HEK293 (cell line): Measurements from ENCODE around the gene TTLL9.

Experiments used
- CTCF ChIA-PET: fragments of 350-600 bp; formaldehyde crosslinking; extraction: SDS; loops from one replicate; lab custom pipeline; 2021; ENCODE audit warnings: antibody characterized with exemption; lab: Yijun Ruan, JAX
- POLR2A ChIA-PET: fragments of 300-600 bp; formaldehyde crosslinking; extraction: SDS; loops from one replicate; lab custom pipeline; 2020; ENCODE audit warnings: antibody characterized with exemption, inconsistent platforms; lab: Yijun Ruan, JAX
- H3K27ac ChIP-seq: fragments of 200-500 bp; sonication (Bioruptor generic); 2 replicates; pipeline ENCODE4 v1.5.1; 2014; ENCODE audit warnings: low read depth, low read length, control low read depth, inconsistent platforms; ENCODE audit errors: extremely low read depth
- H3K36me3 ChIP-seq, 2 experiments: fragments of 200-500 bp in 1 of 2; sonication (Bioruptor generic) in 1 of 2; 1 replicate in 1 of 2; 2 replicates in 1 of 2; pipeline ENCODE4 v1.5.1; 2014 to 2017; ENCODE audit warnings: inconsistent platforms in 2 of 2, low read length in 2 of 2; ENCODE audit not compliant: control insufficient read depth in 2 of 2, insufficient read depth in 1 of 2
- H3K4me1 ChIP-seq: fragments of 200-500 bp; sonication (Bioruptor generic); 2 replicates; pipeline ENCODE4 v1.5.1; 2014; ENCODE audit warnings: mild to moderate bottlenecking, low read length, inconsistent platforms; ENCODE audit not compliant: control insufficient read depth, insufficient read depth
- H3K4me3 ChIP-seq: 2 replicates; pipeline ENCODE4 v1.5.1; 2011; ENCODE audit warnings: low read depth, mild to moderate bottlenecking, control low read depth, low read length, moderate library complexity
- H3K9me3 ChIP-seq: fragments of 200-500 bp; sonication (Bioruptor generic); 2 replicates; pipeline ENCODE4 v1.5.1; 2014; ENCODE audit warnings: low read depth, low read length, inconsistent platforms; ENCODE audit not compliant: control insufficient read depth, insufficient read depth
- EGR2 ChIP-seq: fragments of 450-650 bp; formaldehyde crosslinking; IDR thresholded peaks from 2 replicates; pipeline ENCODE4 v1.5.1; 2016; ENCODE audit warnings: low read depth, missing biosample characterization, missing genetic modification characterization
- GLIS1 ChIP-seq: fragments of 450-650 bp; formaldehyde crosslinking; IDR thresholded peaks from 2 replicates; pipeline ENCODE4 v1.5.1; 2016; ENCODE audit warnings: missing biosample characterization, missing genetic modification characterization
- GLIS2 ChIP-seq: fragments of 450-650 bp; formaldehyde crosslinking; IDR thresholded peaks from 2 replicates; pipeline ENCODE4 v1.5.1; 2016; ENCODE audit warnings: missing biosample characterization, missing genetic modification characterization
- HIC1 ChIP-seq: fragments of 450-650 bp; formaldehyde crosslinking; IDR thresholded peaks from 2 replicates; pipeline ENCODE4 v1.5.1; 2016; ENCODE audit warnings: missing biosample characterization, missing genetic modification characterization
- KLF1 ChIP-seq: fragments of 450-650 bp; formaldehyde crosslinking; IDR thresholded peaks from 2 replicates; pipeline ENCODE4 v1.5.1; 2016; ENCODE audit warnings: missing biosample characterization, missing genetic modification characterization
- TRIM28 ChIP-seq: IDR thresholded peaks from 2 replicates; pipeline ENCODE4 v1.6.1; 2011; ENCODE audit warnings: low read length, control low read depth, borderline replicate concordance
- ZBTB20 ChIP-seq: fragments of 450-650 bp; formaldehyde crosslinking; IDR thresholded peaks from 2 replicates; pipeline ENCODE4 v1.5.1; 2016; ENCODE audit warnings: missing biosample characterization, missing genetic modification characterization
- ZBTB26 ChIP-seq: fragments of 450-650 bp; formaldehyde crosslinking; optimal IDR thresholded peaks from 2 replicates; pipeline ENCODE3; 2016; ENCODE audit warnings: missing biosample characterization, mild to moderate bottlenecking, missing genetic modification characterization
- ZBTB8A ChIP-seq: fragments of 450-650 bp; formaldehyde crosslinking; IDR thresholded peaks from 2 replicates; pipeline ENCODE4 v1.5.1; 2016; ENCODE audit warnings: missing biosample characterization, missing genetic modification characterization
- ZFHX2 ChIP-seq: fragments of 450-650 bp; formaldehyde crosslinking; conservative IDR thresholded peaks from 2 replicates; pipeline ENCODE4 v1.5.1; 2016; ENCODE audit warnings: missing biosample characterization, missing genetic modification characterization
- ZIC2 ChIP-seq: fragments of 450-650 bp; formaldehyde crosslinking; IDR thresholded peaks from 2 replicates; pipeline ENCODE4 v1.5.1; 2016; ENCODE audit warnings: missing biosample characterization, missing genetic modification characterization
- ZNF146 ChIP-seq: fragments of 450-650 bp; formaldehyde crosslinking; IDR thresholded peaks from 2 replicates; pipeline ENCODE4 v1.5.1; 2016; ENCODE audit warnings: missing biosample characterization, missing genetic modification characterization
- ZNF24 ChIP-seq: fragments of 450-650 bp; formaldehyde crosslinking; IDR thresholded peaks from 2 replicates; pipeline ENCODE4 v1.5.1; 2016; ENCODE audit warnings: missing biosample characterization, missing genetic modification characterization
- ZNF26 ChIP-seq: fragments of 450-650 bp; formaldehyde crosslinking; IDR thresholded peaks from 2 replicates; pipeline ENCODE4 v1.5.1; 2016; ENCODE audit warnings: missing biosample characterization, missing genetic modification characterization
- ZNF302 ChIP-seq: fragments of 450-650 bp; formaldehyde crosslinking; IDR thresholded peaks from 2 replicates; pipeline ENCODE4 v1.5.1; 2016; ENCODE audit warnings: missing biosample characterization, missing genetic modification characterization, low read depth
- ZNF366 ChIP-seq: fragments of 450-650 bp; formaldehyde crosslinking; conservative IDR thresholded peaks from 2 replicates; pipeline ENCODE4 v1.5.1; 2016; ENCODE audit warnings: missing biosample characterization, missing genetic modification characterization
- ZNF600 ChIP-seq: fragments of 450-650 bp; formaldehyde crosslinking; IDR thresholded peaks from 2 replicates; pipeline ENCODE4 v1.5.1; 2016; ENCODE audit warnings: missing biosample characterization, missing genetic modification characterization
- ZNF624 ChIP-seq: fragments of 450-650 bp; formaldehyde crosslinking; IDR thresholded peaks from 2 replicates; pipeline ENCODE4 v1.5.1; 2017; ENCODE audit warnings: missing biosample characterization, missing genetic modification characterization
- ZNF658 ChIP-seq: fragments of 450-650 bp; formaldehyde crosslinking; IDR thresholded peaks from 2 replicates; pipeline ENCODE4; 2016; ENCODE audit warnings: missing biosample characterization, missing genetic modification characterization
- ZNF747 ChIP-seq: fragments of 450-650 bp; formaldehyde crosslinking; IDR thresholded peaks from 2 replicates; pipeline ENCODE4 v1.5.1; 2016; ENCODE audit warnings: missing biosample characterization, missing genetic modification characterization
- ZNF768 ChIP-seq: fragments of 450-650 bp; formaldehyde crosslinking; IDR thresholded peaks from 2 replicates; pipeline ENCODE4 v1.5.1; 2018; ENCODE audit warnings: missing biosample characterization, mild to moderate bottlenecking, missing genetic modification characterization
- ZNF777 ChIP-seq: fragments of 450-650 bp; formaldehyde crosslinking; IDR thresholded peaks from 2 replicates; pipeline ENCODE4 v1.5.1; 2017; ENCODE audit warnings: missing biosample characterization, missing genetic modification characterization, borderline replicate concordance
- TF ChIP-seq, protein P1 (sequence below): sonication (generic); formaldehyde crosslinking; IDR thresholded peaks from 2 replicates; pipeline ENCODE4 v1.8.1; 2022; ENCODE audit warnings: mild to moderate bottlenecking, moderate library complexity, missing genetic modification reagents

The TTLL9 gene

GRCh38 chr20:31839782-31840487 lies 30.5 kb upstream of the TTLL9 start:
- TF ChIP-seq ZBTB8A (tag by site-specific recombination) (no peak), ZNF768 (peak; percentile 90; the same call in 1 of the 2 replicates), ZBTB26 (tag by site-specific recombination) (no peak), ZNF146 (tag by site-specific recombination) (no peak)
- Histone ChIP-seq H3K4me1 (no peaks in the 10 kb centered on the region), H3K4me3 (no peak overlapping the region), H3K9me3 (no peaks in the 10 kb centered on the region), H3K36me3 (no peaks in the 10 kb centered on the region), H3K27ac (no peak overlapping the region)
- CTCF ChIA-PET = interaction anchor here (4.5 to 8.4 kb wide), 2 partner anchors 7 to 13 kb away, joined by 35 to 87 read pairs; partner anchors contain the start of gene FOXS1
- POLR2A ChIA-PET = interaction anchor here (2.2 kb wide), 1 partner anchor 40 kb away, joined by 8 read pairs; no protein-coding TSS in a partner anchor

DNA sequence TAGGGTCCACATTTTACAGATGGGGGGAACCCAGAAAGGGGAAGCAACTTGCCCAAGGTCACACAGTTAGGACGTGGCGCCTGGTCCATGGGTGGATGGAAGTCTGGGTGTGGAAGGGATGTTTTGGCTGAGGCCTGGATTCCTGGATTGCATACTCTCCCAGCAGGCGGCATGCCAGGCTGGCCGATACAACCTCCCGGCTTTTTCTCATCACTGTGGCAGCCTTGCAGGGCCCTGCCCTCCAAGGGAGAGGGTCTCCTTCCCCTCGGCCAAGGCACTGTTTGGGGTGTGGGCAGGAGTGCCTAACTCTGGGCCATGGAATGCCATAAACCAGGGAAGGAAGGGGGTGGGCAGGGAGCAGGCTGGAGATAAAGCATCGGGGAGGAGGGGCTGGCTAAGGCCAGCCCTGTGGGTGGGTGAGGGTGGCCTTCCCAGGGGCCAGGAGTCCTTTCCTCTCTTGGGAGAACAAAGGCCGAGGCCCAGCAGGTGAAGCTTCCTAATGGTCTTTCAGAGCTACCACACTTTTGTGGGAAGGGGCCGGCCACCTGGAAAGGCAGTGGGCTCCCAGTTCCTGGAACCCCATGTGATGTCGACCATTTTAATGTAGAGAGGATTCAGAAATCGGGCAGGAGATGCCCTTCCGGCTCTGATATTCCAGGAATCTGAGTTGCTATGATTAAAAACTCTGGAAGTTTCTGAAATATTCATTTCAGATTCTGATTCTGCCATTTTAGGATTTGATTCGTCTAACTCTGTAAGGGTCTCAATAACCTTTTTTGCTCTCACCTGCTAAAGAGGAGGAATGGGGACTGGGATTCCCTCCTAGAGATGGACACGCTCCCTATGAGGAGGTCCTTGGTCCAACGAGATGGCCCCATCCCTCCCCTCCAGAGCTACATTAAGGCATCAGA lies 29.3 kb upstream of the TTLL9 start:
- no peak overlapping the region for H3K4me3 ChIP-seq
- H3K4me1 ChIP-seq = no peaks in the 10 kb centered on the region
- no peak overlapping the region for H3K27ac ChIP-seq
- H3K9me3 ChIP-seq = no peaks in the 10 kb centered on the region
- no peaks in the 10 kb centered on the region for H3K36me3 ChIP-seq
- POLR2A ChIA-PET = no interaction called here
- peak; percentile 75 for TF ChIP-seq EGR2 (tag by site-specific recombination)
- no peak for TF ChIP-seq ZNF366 (tag by site-specific recombination)
- TF ChIP-seq ZFHX2 (tag by site-specific recombination) = peak; percentile 47
- no peak for TF ChIP-seq ZNF26 (tag by site-specific recombination)
- TF ChIP-seq, all 188 proteins: peak for 2
- CTCF ChIA-PET = interaction anchor here (0.6 to 3.7 kb wide), 3 partner anchors 11 to 812 kb away, joined by 3 to 17 read pairs (median 3); no protein-coding TSS in a partner anchor

DNA sequence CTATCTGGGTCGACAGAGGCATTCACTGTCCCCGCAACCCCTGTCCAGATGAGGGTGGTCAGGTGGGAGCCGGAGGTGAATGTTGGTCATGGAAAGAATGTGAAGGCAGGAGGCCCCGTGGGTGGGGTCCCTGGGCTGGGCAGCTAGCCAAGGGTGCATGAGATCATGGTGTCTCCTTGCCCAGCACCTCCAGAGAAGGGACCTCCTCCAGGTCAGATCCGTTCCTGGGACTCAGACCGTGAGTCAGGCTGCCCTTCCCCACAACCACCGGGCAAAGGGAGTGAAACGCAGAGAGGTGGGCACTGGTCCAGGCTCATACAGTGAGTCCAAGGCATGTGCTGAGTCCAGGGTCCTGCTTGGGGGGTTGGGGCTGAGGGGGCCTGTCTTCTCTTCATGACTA lies 28.5 kb upstream of the TTLL9 start:
- POLR2A ChIA-PET = interaction anchor here (0.6 kb wide), 1 partner anchor 38 kb away, joined by 6 read pairs; no protein-coding TSS in a partner anchor
- TF ChIP-seq ZNF777 (tag by site-specific recombination) (no peak), ZNF624 (tag by site-specific recombination) (no peak), ZNF600 (tag by site-specific recombination) (no peak), ZNF747 (tag by site-specific recombination) (no peak), ZNF24 (tag by site-specific recombination) (no peak), ZIC2 (peak; percentile 32), TRIM28 (no peak), HIC1 (peak; percentile 26; the same call in 1 of the 2 replicates), KLF1 (peak; percentile 68), ZNF658 (tag by site-specific recombination) (no peak), ZNF302 (no peak), ZFHX2 (tag by site-specific recombination) (peak; percentile 87), EGR2 (tag by site-specific recombination) (peak; percentile 88), ZBTB20 (tag by site-specific recombination) (peak; percentile 66; the same call in 1 of the 2 replicates), GLIS1 (tag by site-specific recombination) (peak; percentile 94), GLIS2 (peak; percentile 62)
- TF ChIP-seq, protein P1, sequence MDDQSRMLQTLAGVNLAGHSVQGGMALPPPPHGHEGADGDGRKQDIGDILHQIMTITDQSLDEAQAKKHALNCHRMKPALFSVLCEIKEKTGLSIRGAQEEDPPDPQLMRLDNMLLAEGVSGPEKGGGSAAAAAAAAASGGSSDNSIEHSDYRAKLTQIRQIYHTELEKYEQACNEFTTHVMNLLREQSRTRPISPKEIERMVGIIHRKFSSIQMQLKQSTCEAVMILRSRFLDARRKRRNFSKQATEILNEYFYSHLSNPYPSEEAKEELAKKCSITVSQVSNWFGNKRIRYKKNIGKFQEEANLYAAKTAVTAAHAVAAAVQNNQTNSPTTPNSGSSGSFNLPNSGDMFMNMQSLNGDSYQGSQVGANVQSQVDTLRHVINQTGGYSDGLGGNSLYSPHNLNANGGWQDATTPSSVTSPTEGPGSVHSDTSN (CRISPR knock-in tag) = no peak
- H3K4me3 ChIP-seq = no peak overlapping the region
- no peaks in the 10 kb centered on the region for H3K9me3 ChIP-seq
- no peaks in the 10 kb centered on the region for H3K4me1 ChIP-seq
- CTCF ChIA-PET = interaction anchor here (0.7 to 3.7 kb wide), 5 partner anchors 10 to 110 kb away, joined by 3 to 17 read pairs (median 3); partner anchors contain the start of gene PDRG1
- H3K36me3 ChIP-seq = no peaks in the 10 kb centered on the region
- no peak overlapping the region for H3K27ac ChIP-seq
